ENCODE measurements around the gene GULP1.

Gene GULP1

DNA sequence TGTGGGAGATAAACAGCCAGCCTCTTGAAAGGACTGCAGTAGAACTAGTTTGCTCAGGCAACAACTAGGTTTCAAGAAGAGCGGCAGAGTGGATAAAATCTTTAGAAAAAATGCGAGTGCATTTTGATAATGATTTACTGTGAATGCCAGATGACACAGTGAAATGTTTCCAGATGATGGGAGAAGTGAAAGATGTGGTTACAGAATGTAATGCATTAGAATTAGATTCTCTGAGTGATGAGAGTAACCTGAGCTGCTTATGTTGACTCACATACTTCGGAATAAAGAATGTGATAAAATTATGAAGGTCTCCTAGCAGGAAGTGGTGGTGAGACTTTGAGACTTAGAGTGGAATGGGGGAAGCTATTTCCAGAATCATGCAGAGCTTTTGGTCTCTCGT is 184.3 kb downstream of the GULP1 start:
- TF ChIP-seq FOXP2 (optimal IDR thresholded peaks at IDR 0.05; ENCODE audit: borderline replicate concordance, extremely low read depth, extremely low read length, insufficient read depth): no peak
- TF ChIP-seq TAF1 (IDR thresholded peaks at IDR 0.05; ENCODE audit: borderline replicate concordance, insufficient read depth, low read length): no peak
- TF ChIP-seq SIN3A (IDR thresholded peaks at IDR 0.05; ENCODE audit: borderline replicate concordance, insufficient read depth, low read length): no peak
- TF ChIP-seq REST (IDR thresholded peaks at IDR 0.05; ENCODE audit: insufficient read depth in 1 of 2, low read depth in 2 of 2, low read length in 2 of 2): no peak
- TF ChIP-seq POLR2AphosphoS5 (IDR thresholded peaks at IDR 0.05; ENCODE audit: low read depth, low read length): no peak

- TF ChIP-seq REST (IDR thresholded peaks at IDR 0.05; ENCODE audit: insufficient read depth in 1 of 2, low read depth in 2 of 2, low read length in 2 of 2) (no peak), SIN3A (IDR thresholded peaks at IDR 0.05; ENCODE audit: borderline replicate concordance, insufficient read depth, low read length) (no peak), FOXP2 (optimal IDR thresholded peaks at IDR 0.05; ENCODE audit: borderline replicate concordance, extremely low read depth, extremely low read length, insufficient read depth) (no peak)
Observed at GRCh38 chr2:188477564-188478103, 186.0 kb downstream of the GULP1 start.

DNA sequence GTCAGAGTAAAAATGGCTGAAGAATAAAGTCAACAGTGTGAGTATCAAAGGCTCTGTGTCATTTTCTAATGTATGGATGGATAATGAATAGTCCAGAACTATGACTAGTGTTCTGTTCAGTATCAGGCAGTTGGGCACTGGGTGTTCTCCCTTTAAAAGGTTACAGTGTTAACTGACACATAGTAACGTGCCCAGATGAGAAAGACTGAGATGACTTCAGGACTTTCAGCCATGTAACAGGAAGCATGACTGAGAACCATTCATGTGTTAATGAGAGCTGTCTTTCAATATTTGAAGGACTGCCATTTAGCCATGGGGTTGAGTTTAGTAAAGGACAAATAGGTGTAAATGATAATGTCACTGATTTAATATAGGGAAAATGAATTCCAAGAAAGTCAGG is 187.1 kb downstream of the GULP1 start:
- TF ChIP-seq POLR2AphosphoS5 (IDR thresholded peaks at IDR 0.05; ENCODE audit: low read depth, low read length) (no peak), FOXP2 (optimal IDR thresholded peaks at IDR 0.05; ENCODE audit: borderline replicate concordance, extremely low read depth, extremely low read length, insufficient read depth) (no peak), SIN3A (IDR thresholded peaks at IDR 0.05; ENCODE audit: borderline replicate concordance, insufficient read depth, low read length) (no peak), TAF1 (IDR thresholded peaks at IDR 0.05; ENCODE audit: borderline replicate concordance, insufficient read depth, low read length) (no peak), REST (IDR thresholded peaks at IDR 0.05; ENCODE audit: insufficient read depth in 1 of 2, low read depth in 2 of 2, low read length in 2 of 2) (no peak)

DNA sequence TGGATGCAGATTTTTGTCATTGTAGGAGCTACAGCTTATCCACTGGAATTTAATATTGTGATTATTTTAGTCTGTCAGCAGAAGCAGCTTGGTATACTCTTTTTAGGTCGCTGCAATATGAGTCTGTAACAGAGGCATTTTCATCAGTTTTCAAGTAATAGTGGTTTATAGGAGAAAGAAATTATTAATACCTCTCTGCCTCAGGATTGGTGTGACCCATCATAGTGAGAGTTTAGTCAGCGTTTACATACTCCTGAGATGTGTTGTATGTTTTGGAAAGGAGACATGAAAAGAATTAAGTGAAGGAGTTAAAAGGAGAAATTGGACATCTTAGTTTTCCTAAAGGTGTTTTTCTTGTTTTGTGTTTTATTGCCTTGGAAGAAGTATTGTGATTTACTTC is 189.8 kb downstream of the GULP1 start:
- TF ChIP-seq REST (IDR thresholded peaks at IDR 0.05; ENCODE audit: insufficient read depth in 1 of 2, low read depth in 2 of 2, low read length in 2 of 2): no peak
- no peak for TF ChIP-seq FOXP2 (optimal IDR thresholded peaks at IDR 0.05; ENCODE audit: borderline replicate concordance, extremely low read depth, extremely low read length, insufficient read depth)
- no peak for TF ChIP-seq POLR2AphosphoS5 (IDR thresholded peaks at IDR 0.05; ENCODE audit: low read depth, low read length)
- TF ChIP-seq SIN3A (IDR thresholded peaks at IDR 0.05; ENCODE audit: borderline replicate concordance, insufficient read depth, low read length): no peak
- no peak for TF ChIP-seq TAF1 (IDR thresholded peaks at IDR 0.05; ENCODE audit: borderline replicate concordance, insufficient read depth, low read length)

- TF ChIP-seq SIN3A (IDR thresholded peaks at IDR 0.05; ENCODE audit: borderline replicate concordance, insufficient read depth, low read length): no peak
Observed at GRCh38 chr2:188485496-188485895, 193.8 kb downstream of the GULP1 start.
